OCI-LY3 (cell line): Measurements from ENCODE around the gene RHBDD1.

ENCODE experiments used
- CTCF ChIP-seq: fragments of 200-600, 300-600 bp; sonication (generic); IDR thresholded peaks from 2 replicates; pipeline ENCODE4 v1.5.1; 2014; ENCODE audit warnings: antibody characterized with exemption, low read length, low read depth
- EZH2phosphoT487 ChIP-seq: fragments of 200-600 bp; shearing (Covaris generic); IDR thresholded peaks from 2 replicates; pipeline ENCODE4 v1.6.1; 2018; ENCODE audit warnings: antibody characterized with exemption, mixed run types, low read depth

DNA sequence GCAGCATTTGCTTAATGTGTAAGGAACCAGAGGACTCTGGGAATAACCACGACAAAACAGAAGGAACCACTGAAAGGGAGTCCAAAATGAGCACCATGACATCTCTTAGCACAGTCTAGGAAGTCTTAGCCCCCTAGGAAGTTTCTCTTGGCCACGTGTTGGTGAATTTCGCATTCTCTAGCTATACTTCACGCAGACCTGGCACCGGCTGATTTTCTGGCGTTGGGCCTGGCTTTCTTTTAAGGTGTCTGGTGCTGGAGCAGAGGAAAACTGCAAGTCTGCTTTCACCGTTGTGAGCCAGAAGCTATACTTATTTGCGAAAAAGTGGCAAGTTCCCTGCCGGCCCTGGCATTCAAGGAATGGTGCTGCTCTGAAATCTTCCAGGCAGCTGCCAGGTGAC lies 171.3 kb downstream of the RHBDD1 start:
- TF ChIP-seq CTCF, result no peak
- no peak for TF ChIP-seq EZH2phosphoT487
